DOHH2 (cell line): ENCODE measurements around the gene FAM184B.
"Not testable (repeated sequence)": the region's sequence is repeated elsewhere in the genome, so short reads cannot be mapped to it uniquely, and the experiment has no call there.

Experiments used
- H3F3A ChIP-seq: fragments of 200-600 bp; sonication (generic), shearing (Covaris generic); 2 replicates; pipeline ENCODE4 v1.6.0; 2016; ENCODE audit warnings: antibody characterized with exemption, mild to moderate bottlenecking; ENCODE audit not compliant: control insufficient read depth, insufficient read depth
- H3K27ac ChIP-seq: fragments of 200-600 bp; sonication (generic); 2 replicates; pipeline ENCODE4 v1.5.1; 2014; ENCODE audit warnings: low read depth, mild to moderate bottlenecking, low read length, moderate library complexity
- H3K27me3 ChIP-seq: fragments of 200-600 bp; sonication (generic); 2 replicates; pipeline ENCODE4 v1.6.1; 2014; ENCODE audit warnings: mild to moderate bottlenecking, low read length, mixed read lengths; ENCODE audit not compliant: control insufficient read depth
- H3K36me3 ChIP-seq: fragments of 200-600 bp; sonication (generic); 2 replicates; pipeline ENCODE4 v1.6.1; 2014; ENCODE audit warnings: mild to moderate bottlenecking, low read length, moderate library complexity, mixed read lengths; ENCODE audit not compliant: control insufficient read depth
- H3K4me1 ChIP-seq: fragments of 200-600 bp; sonication (generic); 2 replicates; pipeline ENCODE4 v1.6.1; 2014; ENCODE audit warnings: mild to moderate bottlenecking, low read length, mixed read lengths; ENCODE audit not compliant: control insufficient read depth
- H3K4me2 ChIP-seq: fragments of 200-600 bp; sonication (generic); 2 replicates; pipeline ENCODE4 v1.6.0; 2014; ENCODE audit warnings: mild to moderate bottlenecking, low read length, moderate library complexity
- H3K4me3 ChIP-seq: fragments of 200-600 bp; sonication (generic); 2 replicates; pipeline ENCODE4 v1.5.1; 2014; ENCODE audit warnings: mild to moderate bottlenecking, low read length, mixed read lengths
- H3K79me2 ChIP-seq: fragments of 200-600 bp; sonication (generic); 2 replicates; pipeline ENCODE4 v1.6.1; 2014; ENCODE audit warnings: mild to moderate bottlenecking, low read length, mixed read lengths; ENCODE audit not compliant: control insufficient read depth
- H3K9me2 ChIP-seq: fragments of 200-600 bp; sonication (generic); replicated peaks from 2 replicates; pipeline ENCODE4 v1.6.1; 2014; ENCODE audit warnings: mild to moderate bottlenecking, low read length, mixed read lengths; ENCODE audit not compliant: control insufficient read depth
- H3K9me3 ChIP-seq: fragments of 200-600 bp; sonication (generic); 2 replicates; pipeline ENCODE4 v1.6.1; 2014; ENCODE audit warnings: antibody characterized with exemption, low read length, mixed read lengths; ENCODE audit not compliant: control insufficient read depth, insufficient read depth
- H4K20me1 ChIP-seq: fragments of 200-600 bp; sonication (generic); 2 replicates; pipeline ENCODE4 v1.6.0; 2014; ENCODE audit warnings: low read depth, mild to moderate bottlenecking, antibody characterized with exemption, low read length, moderate library complexity; ENCODE audit not compliant: control insufficient read depth, insufficient read depth
- CTCF ChIP-seq: fragments of 200-600 bp; sonication (generic); IDR thresholded peaks from one replicate; pipeline ENCODE4 v1.5.1; 2014; ENCODE audit warnings: antibody characterized with exemption, mild to moderate bottlenecking, low read depth, low read length; ENCODE audit not compliant: poor library complexity, severe bottlenecking
- EZH2phosphoT487 ChIP-seq: fragments of 200-600 bp; sonication (generic); IDR thresholded peaks from 2 replicates; pipeline ENCODE4 v1.6.1; 2017; ENCODE audit warnings: borderline replicate concordance, mild to moderate bottlenecking, antibody characterized with exemption, low read length, moderate library complexity, mixed read lengths

FAM184B gene

DNA sequence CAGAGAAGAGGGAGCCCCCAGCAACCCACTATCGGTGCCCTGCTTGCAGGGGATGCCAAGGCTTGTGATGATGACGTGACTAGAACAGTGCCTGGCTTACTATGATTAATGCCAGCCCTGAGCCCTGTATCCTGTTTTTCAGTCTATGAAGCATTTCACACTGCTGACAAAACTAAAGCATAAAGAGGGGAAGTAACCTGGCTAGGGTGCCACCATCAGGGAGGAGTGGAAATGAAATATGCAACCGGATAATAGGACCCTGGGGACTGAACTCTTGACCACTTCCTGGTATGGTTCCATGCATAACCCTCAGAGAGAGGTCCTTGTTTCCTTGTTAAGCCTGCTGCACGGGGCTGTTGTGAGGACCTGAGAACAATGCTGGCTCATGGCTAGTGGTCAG is 116.7 kb downstream of the FAM184B start:
- Histone ChIP-seq H3K9me2 (no peaks in the 10 kb centered on the region), H4K20me1 (no peaks in the 10 kb centered on the region), H3K4me3 (peak overlapping the region; percentile 59), H3K27ac (peak overlapping the region; percentile 34; the same call in 1 of the 2 replicates), H3K9me3 (no peaks in the 10 kb centered on the region), H3K4me2 (peak overlapping the region; percentile 78), H3K79me2 (no peaks in the 10 kb centered on the region), H3K4me1 (peaks cover 38% of the 10 kb centered on the region), H3F3A (peaks cover 15% of the 10 kb centered on the region), H3K27me3 (peaks cover 12% of the 10 kb centered on the region), H3K36me3 (no peaks in the 10 kb centered on the region)
- no peak for TF ChIP-seq EZH2phosphoT487
- TF ChIP-seq CTCF, result peak; percentile 57

GRCh38 chr4:17662694-17663093 is 118.7 kb downstream of the FAM184B start:
- Histone ChIP-seq H3K27me3 (peaks cover 20% of the 10 kb centered on the region), H3F3A (peaks cover 15% of the 10 kb centered on the region), H3K27ac (no peak overlapping the region), H3K4me3 (no peak overlapping the region), H3K4me1 (peaks cover 31% of the 10 kb centered on the region), H3K36me3 (no peaks in the 10 kb centered on the region), H4K20me1 (no peaks in the 10 kb centered on the region), H3K79me2 (no peaks in the 10 kb centered on the region), H3K4me2 (no peak overlapping the region), H3K9me2 (no peaks in the 10 kb centered on the region), H3K9me3 (no peaks in the 10 kb centered on the region)
- TF ChIP-seq CTCF, result no peak

- peaks cover 39% of the 10 kb centered on the region for H3K27me3 ChIP-seq
- not testable (repeated sequence) for H3K36me3 ChIP-seq, H3K9me3 ChIP-seq, H4K20me1 ChIP-seq, H3K79me2 ChIP-seq, H3K4me3 ChIP-seq, H3K9me2 ChIP-seq, H3K4me2 ChIP-seq, H3K27ac ChIP-seq, H3F3A ChIP-seq, H3K4me1 ChIP-seq
These were observed 122.2 kb downstream of the FAM184B start for GRCh38 chr4:17659196-17659595.

DNA sequence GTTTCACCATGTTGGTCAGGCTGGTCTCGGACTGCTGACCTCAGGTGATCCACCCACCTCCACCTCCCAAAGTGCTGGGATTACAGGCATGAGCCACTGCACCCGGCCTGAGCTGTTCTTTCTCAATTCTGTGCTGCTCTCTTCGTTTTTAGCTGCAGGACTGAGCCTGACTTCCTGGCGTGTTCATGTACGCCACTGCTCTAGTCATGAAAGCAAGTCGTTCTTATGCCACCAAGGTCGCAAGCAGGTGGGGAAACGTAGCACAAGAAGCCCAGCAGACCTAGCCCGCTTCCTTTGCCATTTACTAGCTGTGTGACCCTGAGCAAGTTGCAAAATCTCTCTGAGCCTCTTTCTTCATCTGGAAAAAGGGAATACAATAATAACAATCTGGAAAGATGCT is 123.6 kb downstream of the FAM184B start:
- Histone ChIP-seq H3K79me2 (no peaks in the 10 kb centered on the region), H3K4me2 (no peak overlapping the region), H4K20me1 (no peaks in the 10 kb centered on the region), H3K36me3 (no peaks in the 10 kb centered on the region), H3K27me3 (peaks cover 34% of the 10 kb centered on the region), H3K4me1 (no peaks in the 10 kb centered on the region), H3F3A (no peaks in the 10 kb centered on the region), H3K9me2 (no peaks in the 10 kb centered on the region), H3K4me3 (no peak overlapping the region), H3K9me3 (no peaks in the 10 kb centered on the region), H3K27ac (no peak overlapping the region)
- no peak for TF ChIP-seq EZH2phosphoT487
- no peak for TF ChIP-seq CTCF
